OCI-LY3 (cell line): ENCODE results near the gene INPP5A.

Source experiments
- H2AFZ ChIP-seq: fragments of 200-600, 300-600 bp; shearing (Covaris generic); 2 replicates; pipeline ENCODE4 v1.6.0; 2014; ENCODE audit warnings: antibody characterized with exemption, low read depth, low read length
- H3K27ac ChIP-seq: fragments of 200-600, 300-600 bp; sonication (generic); 2 replicates; pipeline ENCODE4 v1.5.1; 2014; ENCODE audit warnings: mild to moderate bottlenecking, low read length, moderate library complexity, mixed read lengths
- H3K27me3 ChIP-seq: fragments of 200-600, 300-600 bp; sonication (generic); 2 replicates; pipeline ENCODE4 v1.6.1; 2014; ENCODE audit warnings: low read depth, low read length, mixed read lengths
- H3K36me3 ChIP-seq: fragments of 200-600, 300-600 bp; sonication (generic); replicated peaks from 2 replicates; pipeline ENCODE3; 2014; ENCODE audit warnings: low read depth, low read length, mixed read lengths
- H3K4me1 ChIP-seq: fragments of 300-600, 200-600 bp; sonication (generic); 2 replicates; pipeline ENCODE4 v1.6.1; 2014; ENCODE audit warnings: low read length, mixed read lengths
- H3K4me2 ChIP-seq: fragments of 200-600, 300-600 bp; sonication (generic); 2 replicates; pipeline ENCODE4 v1.6.1; 2014; ENCODE audit warnings: low read length, mixed read lengths
- H3K4me3 ChIP-seq: fragments of 300-600, 200-600 bp; sonication (generic); 2 replicates; pipeline ENCODE4 v1.5.1; 2014; ENCODE audit warnings: antibody characterized with exemption, mild to moderate bottlenecking, low read length, moderate library complexity
- H3K79me2 ChIP-seq: fragments of 300-600, 200-600 bp; shearing (Covaris generic); 2 replicates; pipeline ENCODE4 v1.6.1; 2014; ENCODE audit warnings: mild to moderate bottlenecking, low read length, mixed read lengths
- H3K9ac ChIP-seq: fragments of 300-600, 200-600 bp; shearing (Covaris generic); 2 replicates; pipeline ENCODE4 v1.6.0; 2014; ENCODE audit warnings: mild to moderate bottlenecking, low read length, moderate library complexity
- H3K9me3 ChIP-seq: fragments of 200-600, 300-600 bp; shearing (Covaris generic); 2 replicates; pipeline ENCODE4 v1.6.1; 2014; ENCODE audit warnings: low read length, mixed read lengths; ENCODE audit not compliant: insufficient read depth
- H4K20me1 ChIP-seq: fragments of 200-600, 300-600 bp; sonication (generic); 2 replicates; pipeline ENCODE4 v1.6.1; 2016; ENCODE audit warnings: low read length, mixed read lengths; ENCODE audit not compliant: insufficient read depth
- EZH2phosphoT487 ChIP-seq: fragments of 200-600 bp; shearing (Covaris generic); IDR thresholded peaks from 2 replicates; pipeline ENCODE4 v1.6.1; 2018; ENCODE audit warnings: antibody characterized with exemption, mixed run types, low read depth
- TF ChIP-seq, protein P1 (sequence below): fragments of 200-600, 300-600 bp; sonication (generic); IDR thresholded peaks from 2 replicates; pipeline ENCODE4 v1.5.1; 2014; ENCODE audit warnings: antibody characterized with exemption, low read length, low read depth

Gene INPP5A

DNA sequence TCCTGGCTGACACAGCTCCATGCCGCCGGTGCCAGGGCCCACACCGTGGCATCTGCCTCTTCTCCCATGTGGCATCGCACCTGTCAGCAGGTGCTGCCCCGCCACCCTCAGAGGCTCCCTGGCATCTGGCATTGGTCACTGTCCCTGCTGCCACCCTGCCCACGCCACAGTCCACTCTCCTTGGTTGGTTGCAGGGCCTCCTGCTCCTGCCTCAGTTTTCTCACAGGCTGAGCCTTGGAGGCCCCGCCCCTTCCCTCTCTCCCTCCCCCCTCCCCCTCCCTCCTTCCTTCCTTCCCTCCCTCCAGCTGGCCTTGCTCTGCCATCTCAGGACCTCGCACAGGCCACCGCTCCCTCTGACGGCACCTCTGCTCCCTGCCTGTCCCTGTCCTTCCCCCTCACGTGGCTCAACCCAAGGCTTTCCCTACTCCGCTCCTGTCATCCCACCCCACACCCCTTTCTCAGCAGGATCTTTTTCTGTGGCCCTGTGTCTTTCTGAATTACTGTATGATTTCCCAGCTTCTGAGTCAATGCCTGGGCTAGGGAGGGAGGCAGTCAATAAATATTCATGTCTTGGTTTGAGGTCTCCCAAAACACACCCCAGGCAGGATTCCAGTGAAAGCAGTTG, 87.4 kb downstream of the INPP5A start:
- Histone ChIP-seq H3K27ac (no peak overlapping the region), H3K9ac (no peak overlapping the region), H3K4me2 (no peak overlapping the region), H3K79me2 (no peaks in the 10 kb centered on the region), H3K36me3 (no peaks in the 10 kb centered on the region), H4K20me1 (no peaks in the 10 kb centered on the region), H3K4me3 (no peak overlapping the region), H3K27me3 (no peaks in the 10 kb centered on the region), H3K9me3 (no peaks in the 10 kb centered on the region), H3K4me1 (no peaks in the 10 kb centered on the region), H2AFZ (no peak overlapping the region)
- TF ChIP-seq EZH2phosphoT487: no peak
- TF ChIP-seq, protein P1, sequence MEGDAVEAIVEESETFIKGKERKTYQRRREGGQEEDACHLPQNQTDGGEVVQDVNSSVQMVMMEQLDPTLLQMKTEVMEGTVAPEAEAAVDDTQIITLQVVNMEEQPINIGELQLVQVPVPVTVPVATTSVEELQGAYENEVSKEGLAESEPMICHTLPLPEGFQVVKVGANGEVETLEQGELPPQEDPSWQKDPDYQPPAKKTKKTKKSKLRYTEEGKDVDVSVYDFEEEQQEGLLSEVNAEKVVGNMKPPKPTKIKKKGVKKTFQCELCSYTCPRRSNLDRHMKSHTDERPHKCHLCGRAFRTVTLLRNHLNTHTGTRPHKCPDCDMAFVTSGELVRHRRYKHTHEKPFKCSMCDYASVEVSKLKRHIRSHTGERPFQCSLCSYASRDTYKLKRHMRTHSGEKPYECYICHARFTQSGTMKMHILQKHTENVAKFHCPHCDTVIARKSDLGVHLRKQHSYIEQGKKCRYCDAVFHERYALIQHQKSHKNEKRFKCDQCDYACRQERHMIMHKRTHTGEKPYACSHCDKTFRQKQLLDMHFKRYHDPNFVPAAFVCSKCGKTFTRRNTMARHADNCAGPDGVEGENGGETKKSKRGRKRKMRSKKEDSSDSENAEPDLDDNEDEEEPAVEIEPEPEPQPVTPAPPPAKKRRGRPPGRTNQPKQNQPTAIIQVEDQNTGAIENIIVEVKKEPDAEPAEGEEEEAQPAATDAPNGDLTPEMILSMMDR: no peak

DNA sequence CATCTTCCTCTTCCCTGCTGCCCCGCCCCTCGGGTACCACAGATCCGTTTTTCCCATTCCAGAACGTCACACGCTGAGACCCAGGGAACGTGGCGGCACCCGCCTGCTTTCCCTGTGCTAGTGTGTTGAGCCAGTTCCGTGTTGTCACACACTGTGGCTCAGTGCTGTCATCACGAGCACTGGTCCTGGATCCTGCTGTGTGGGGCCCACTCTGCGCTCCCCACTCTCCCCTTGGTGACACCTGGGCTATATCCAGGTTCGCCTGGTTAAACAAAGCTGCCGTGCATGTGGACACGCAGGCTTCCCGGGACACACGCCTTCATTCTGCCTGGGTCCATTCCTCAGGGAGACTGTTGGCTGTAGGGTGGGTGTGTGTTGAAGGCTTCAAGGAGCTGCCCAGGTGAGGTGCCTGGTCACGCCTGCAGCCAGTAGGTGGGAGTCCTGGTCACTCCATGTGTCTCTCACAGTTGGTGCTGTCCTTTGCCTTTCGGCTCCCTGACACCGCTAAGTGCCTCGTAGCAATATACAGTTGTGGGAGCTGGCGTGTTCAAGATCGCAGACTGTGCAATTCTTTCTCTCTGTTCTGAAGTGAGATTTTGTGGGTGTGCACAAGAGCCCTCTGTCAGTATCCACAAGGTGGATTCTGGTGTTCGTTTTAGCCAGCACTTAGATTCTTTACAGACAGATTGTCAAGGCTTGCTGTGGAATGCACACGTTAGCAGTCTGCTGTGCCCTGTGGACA, 88.6 kb downstream of the INPP5A start:
- Histone ChIP-seq H3K27me3 (no peaks in the 10 kb centered on the region), H3K4me1 (no peaks in the 10 kb centered on the region), H3K4me3 (no peak overlapping the region), H3K36me3 (no peaks in the 10 kb centered on the region), H3K79me2 (no peaks in the 10 kb centered on the region), H4K20me1 (no peaks in the 10 kb centered on the region), H2AFZ (no peak overlapping the region), H3K9me3 (no peaks in the 10 kb centered on the region), H3K4me2 (no peak overlapping the region), H3K27ac (no peak overlapping the region), H3K9ac (no peak overlapping the region)
- no peak for TF ChIP-seq EZH2phosphoT487
- TF ChIP-seq, protein P1: no peak

DNA sequence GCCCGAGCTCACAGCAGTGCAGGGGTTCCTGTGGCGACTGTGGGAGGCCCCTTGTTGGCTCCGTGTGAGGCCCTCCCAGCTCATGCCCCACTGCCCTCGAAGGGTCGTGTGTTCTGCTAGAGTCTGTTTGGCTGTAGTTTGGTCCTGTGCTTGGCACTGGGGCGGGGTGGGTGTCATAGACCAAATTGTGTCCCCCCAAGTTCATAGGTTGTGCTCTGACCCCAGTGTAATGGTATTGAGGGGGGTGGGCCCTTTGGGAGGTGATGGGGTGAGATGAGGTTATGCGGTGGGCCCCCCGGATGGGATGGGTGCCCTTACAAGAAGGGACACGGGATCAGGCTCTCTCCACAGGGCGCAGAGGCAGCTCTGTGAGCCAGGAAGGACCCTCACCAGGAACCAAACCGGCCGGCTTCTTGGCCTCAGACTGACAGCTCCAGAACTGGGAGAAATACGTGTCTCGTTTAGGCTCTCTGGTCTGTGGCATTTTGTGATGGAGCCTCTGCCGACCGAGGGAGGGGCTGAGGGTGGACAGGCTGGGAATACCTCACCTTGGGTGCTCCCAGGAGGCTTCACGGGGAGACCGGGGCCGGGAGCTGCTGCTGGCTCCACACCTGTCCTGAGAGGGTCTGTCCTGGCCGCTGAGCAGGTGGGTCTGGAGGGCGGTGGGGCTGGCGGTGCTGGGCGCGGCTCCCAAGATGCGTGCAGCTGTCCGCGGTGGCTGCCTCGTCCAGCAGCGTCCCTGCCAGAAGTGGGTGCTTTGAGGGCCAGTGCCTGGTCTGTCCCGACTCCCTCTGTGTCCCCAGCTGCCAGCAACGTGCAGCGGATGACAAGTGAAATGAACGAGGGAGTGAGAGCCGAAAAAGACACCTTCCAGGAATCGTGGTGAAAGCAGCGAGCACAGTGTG, 89.4 kb downstream of the INPP5A start:
- Histone ChIP-seq H3K27me3 (no peaks in the 10 kb centered on the region), H3K4me1 (no peaks in the 10 kb centered on the region), H3K79me2 (no peaks in the 10 kb centered on the region), H3K4me2 (no peak overlapping the region), H3K27ac (no peak overlapping the region), H3K4me3 (no peak overlapping the region), H4K20me1 (no peaks in the 10 kb centered on the region), H3K9ac (no peak overlapping the region), H3K36me3 (no peaks in the 10 kb centered on the region), H2AFZ (no peak overlapping the region), H3K9me3 (no peaks in the 10 kb centered on the region)
- no peak for TF ChIP-seq EZH2phosphoT487
- TF ChIP-seq, protein P1: no peak
